ENCODE results near the gene TMSB4X. TPM values are rescaled to one million over a fixed set of nuclear protein-coding genes. Genes with fewer than 3 reads are reported as not detected.
"Not testable (repeated sequence)": the region's sequence is repeated elsewhere in the genome, so short reads cannot be mapped to it uniquely, and the experiment has no call there.

Gene TMSB4X
- total and polyA plus RNA-seq, 2 donors: 4,487 to 4,785 TPM

DNA sequence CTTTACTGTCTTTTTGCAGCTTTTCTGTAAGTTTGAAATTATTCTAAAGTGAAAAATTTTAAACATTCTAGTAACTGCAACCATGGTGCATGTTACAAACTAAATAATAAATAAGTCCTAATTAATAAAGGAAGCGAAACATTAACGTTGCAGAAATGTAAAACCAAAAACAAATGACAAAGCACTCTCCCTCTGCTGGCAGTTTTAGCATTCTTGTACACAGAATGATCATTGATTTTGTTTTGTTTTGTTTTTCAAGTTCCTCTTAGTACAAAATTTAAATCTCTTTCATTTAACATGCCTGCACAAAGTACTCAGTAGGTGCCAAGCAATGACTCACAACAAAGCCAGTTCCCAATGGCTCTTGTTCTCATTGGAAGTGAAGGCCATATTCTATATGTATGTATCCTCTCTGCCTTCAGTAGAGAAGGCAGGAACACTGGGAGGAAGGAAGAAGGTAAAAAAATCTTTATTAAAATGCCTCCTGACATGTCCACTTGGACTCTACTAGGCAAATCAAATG, 13.7 kb upstream of the TMSB4X start:
- DNase-seq (ENCODE audit: extremely low spot score): no peak
- no peaks in the 10 kb centered on the region for H3K36me3 ChIP-seq (ENCODE audit: insufficient read depth)
- 62% methylated on average over 2 of the region's 2 CpGs for WGBS
- H3K4me1 ChIP-seq (ENCODE audit: insufficient read depth): no peaks in the 10 kb centered on the region
- no peak overlapping the region for H3K27ac ChIP-seq (ENCODE audit: low read depth)
- H3K4me3 ChIP-seq (ENCODE audit: low read depth, low read length): no peak overlapping the region

- no peak overlapping the region for H3K27ac ChIP-seq (ENCODE audit: low read depth)
- H3K36me3 ChIP-seq (ENCODE audit: insufficient read depth): no peaks in the 10 kb centered on the region
- DNase-seq (ENCODE audit: extremely low spot score): no peak
- WGBS: 92% methylated on average over 4 of the region's 4 CpGs
- H3K4me1 ChIP-seq (ENCODE audit: insufficient read depth): no peaks in the 10 kb centered on the region
- no peak overlapping the region for H3K4me3 ChIP-seq (ENCODE audit: low read depth, low read length)
Observed at GRCh38 chrX:12962041-12962504, 12.8 kb upstream of the TMSB4X start.

DNA sequence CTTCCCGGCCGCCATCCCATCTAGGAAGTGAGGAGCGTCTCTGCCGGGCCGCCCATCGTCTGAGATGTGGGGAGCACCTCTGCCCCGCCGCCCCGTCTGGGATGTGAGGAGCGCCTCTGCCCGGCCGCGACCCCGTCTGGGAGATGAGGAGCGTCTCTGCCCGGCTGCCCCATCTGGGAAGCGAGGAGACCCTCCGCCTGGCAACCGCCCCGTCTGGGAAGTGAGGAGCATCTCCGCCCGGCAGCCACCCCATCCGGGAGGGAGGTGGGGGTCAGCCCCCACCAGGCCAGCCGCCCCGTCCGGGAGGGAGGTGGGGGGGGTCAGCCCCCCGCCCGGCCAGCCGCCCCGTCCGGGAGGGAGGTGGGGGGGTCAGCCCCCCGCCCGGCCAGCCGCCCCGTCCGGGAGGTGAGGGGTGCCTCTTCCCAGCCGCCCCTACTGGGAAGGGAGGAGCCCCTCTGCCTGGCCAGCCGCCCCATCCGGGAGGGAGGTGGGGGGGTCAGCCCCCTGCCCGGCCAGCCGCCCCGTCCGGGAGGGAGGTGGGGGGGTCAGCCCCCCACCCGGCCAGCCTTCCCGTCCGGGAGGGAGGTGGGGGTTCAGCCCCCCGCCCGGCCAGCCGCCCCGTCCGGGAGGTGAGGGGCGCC, 11.6 kb upstream of the TMSB4X start:
- H3K4me1 ChIP-seq (ENCODE audit: insufficient read depth); DNase-seq (ENCODE audit: extremely low spot score); H3K27ac ChIP-seq (ENCODE audit: low read depth); H3K4me3 ChIP-seq (ENCODE audit: low read depth, low read length); H3K36me3 ChIP-seq (ENCODE audit: insufficient read depth): not testable (repeated sequence)
- WGBS: 85% methylated on average over 18 of the region's 52 CpGs

- Histone ChIP-seq H3K27ac (ENCODE audit: low read depth) (no peak overlapping the region), H3K4me1 (ENCODE audit: insufficient read depth) (no peaks in the 10 kb centered on the region), H3K36me3 (ENCODE audit: insufficient read depth) (no peaks in the 10 kb centered on the region), H3K4me3 (ENCODE audit: low read depth, low read length) (no peak overlapping the region)
- 53% methylated on average over 6 of the region's 6 CpGs for WGBS
- DNase-seq (ENCODE audit: extremely low spot score): no peak
Observed at GRCh38 chrX:12965131-12965940, 9.6 kb upstream of the TMSB4X start.

DNA sequence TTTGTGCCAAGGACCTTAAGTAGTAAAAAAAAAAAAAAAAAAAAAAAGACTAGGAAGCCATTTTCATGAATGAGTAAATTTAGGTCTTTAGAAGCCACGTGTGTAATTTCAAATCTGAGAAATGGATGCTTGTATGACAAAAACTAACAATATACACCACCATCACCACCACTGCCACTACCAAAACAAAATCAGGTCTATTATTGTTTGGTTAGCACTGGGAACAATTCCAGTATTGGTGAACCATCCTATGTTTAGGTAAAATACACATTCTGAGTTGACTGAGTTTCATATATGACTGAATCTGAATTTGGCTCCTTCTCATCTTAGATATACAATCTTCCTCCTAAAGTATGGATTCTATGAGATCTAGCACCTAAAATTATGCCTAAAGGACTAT, 8.8 kb upstream of the TMSB4X start:
- WGBS: 93% methylated on average over 1 of the region's 1 CpG
- H3K36me3 ChIP-seq (ENCODE audit: insufficient read depth): no peaks in the 10 kb centered on the region
- no peak overlapping the region for H3K27ac ChIP-seq (ENCODE audit: low read depth)
- no peak for DNase-seq (ENCODE audit: extremely low spot score)
- no peaks in the 10 kb centered on the region for H3K4me1 ChIP-seq (ENCODE audit: insufficient read depth)
- no peak overlapping the region for H3K4me3 ChIP-seq (ENCODE audit: low read depth, low read length)

DNA sequence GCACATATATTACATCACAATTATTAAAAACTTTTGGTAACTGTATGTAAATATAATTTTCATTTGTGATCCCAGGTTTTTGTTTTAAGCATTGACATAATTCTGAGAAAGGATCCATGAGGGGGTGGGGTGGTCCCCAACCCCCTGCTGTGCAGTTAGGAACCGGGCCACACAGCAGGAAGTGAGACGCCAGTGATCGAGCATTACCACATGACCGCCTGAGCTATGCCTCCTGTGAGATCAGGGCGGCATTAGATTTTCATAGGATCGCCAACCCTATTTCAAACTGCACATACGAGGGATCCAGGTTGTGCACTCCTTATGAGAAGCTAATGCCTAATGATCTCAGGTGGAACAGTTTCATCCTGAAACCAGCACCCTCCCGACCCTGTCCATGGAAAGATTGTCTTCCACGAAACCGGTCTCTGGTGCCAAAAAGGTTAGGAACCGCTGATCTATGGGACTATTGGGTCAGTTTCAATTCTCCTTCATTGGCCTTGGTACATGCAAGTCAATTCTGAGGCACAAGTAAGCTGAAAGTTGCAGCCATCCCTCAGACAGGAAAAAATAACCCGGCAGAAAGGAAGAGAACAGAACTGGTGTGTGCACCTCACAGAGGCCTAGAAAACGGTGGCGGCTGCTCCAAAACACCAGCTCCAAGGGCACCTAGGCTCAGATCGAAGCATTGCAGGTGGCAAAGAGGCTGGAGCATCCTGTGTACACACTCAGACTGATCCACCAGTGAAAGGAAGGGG, 7.0 kb upstream of the TMSB4X start:
- H3K4me1 ChIP-seq (ENCODE audit: insufficient read depth): no peaks in the 10 kb centered on the region
- WGBS: 76% methylated on average over 15 of the region's 15 CpGs
- no peaks in the 10 kb centered on the region for H3K36me3 ChIP-seq (ENCODE audit: insufficient read depth)
- H3K27ac ChIP-seq (ENCODE audit: low read depth): no peak overlapping the region
- no peak for DNase-seq (ENCODE audit: extremely low spot score)
- H3K4me3 ChIP-seq (ENCODE audit: low read depth, low read length): no peak overlapping the region

GRCh38 chrX:12970691-12971202, 4.2 kb upstream of the TMSB4X start:
- Histone ChIP-seq H3K36me3 (ENCODE audit: insufficient read depth) (no peaks in the 10 kb centered on the region), H3K27ac (ENCODE audit: low read depth) (peak overlapping the region; percentile 73), H3K4me1 (ENCODE audit: insufficient read depth) (no peaks in the 10 kb centered on the region), H3K4me3 (ENCODE audit: low read depth, low read length) (no peak overlapping the region)
- DNase-seq (ENCODE audit: extremely low spot score): no peak
- 15% methylated on average over 11 of the region's 11 CpGs for WGBS

- Histone ChIP-seq H3K4me3 (ENCODE audit: low read depth, low read length) (no peak overlapping the region), H3K27ac (ENCODE audit: low read depth) (peak overlapping the region; percentile 73), H3K36me3 (ENCODE audit: insufficient read depth) (no peaks in the 10 kb centered on the region), H3K4me1 (ENCODE audit: insufficient read depth) (no peaks in the 10 kb centered on the region)
- WGBS: 77% methylated on average over 12 of the region's 12 CpGs
- DNase-seq (ENCODE audit: extremely low spot score): no peak
Observed at GRCh38 chrX:12971282-12972003, 3.5 kb upstream of the TMSB4X start.

DNA sequence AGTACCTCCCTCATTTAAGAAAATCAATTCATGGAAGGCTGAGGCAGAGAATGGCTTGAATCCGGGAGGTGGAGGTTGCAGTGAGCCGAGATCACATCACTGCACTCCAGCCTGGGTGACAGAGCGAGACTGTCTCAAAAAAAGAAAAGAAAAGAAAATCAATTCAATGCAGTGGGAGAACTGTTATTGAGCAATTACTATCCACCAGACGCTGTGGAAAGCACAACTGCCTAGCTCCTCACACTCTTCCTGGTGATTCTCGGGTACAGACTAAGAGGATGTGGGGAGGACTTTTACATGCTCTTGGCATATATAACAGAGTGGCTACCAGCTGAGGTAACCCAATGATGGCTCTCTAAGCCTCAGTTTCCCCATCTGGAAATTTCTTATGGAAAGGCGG, 2.7 kb upstream of the TMSB4X start:
- no peaks in the 10 kb centered on the region for H3K4me1 ChIP-seq (ENCODE audit: insufficient read depth)
- no peak for DNase-seq (ENCODE audit: extremely low spot score)
- no peak overlapping the region for H3K27ac ChIP-seq (ENCODE audit: low read depth)
- no peak overlapping the region for H3K4me3 ChIP-seq (ENCODE audit: low read depth, low read length)
- WGBS: 87% methylated on average over 6 of the region's 6 CpGs
- no peaks in the 10 kb centered on the region for H3K36me3 ChIP-seq (ENCODE audit: insufficient read depth)

DNA sequence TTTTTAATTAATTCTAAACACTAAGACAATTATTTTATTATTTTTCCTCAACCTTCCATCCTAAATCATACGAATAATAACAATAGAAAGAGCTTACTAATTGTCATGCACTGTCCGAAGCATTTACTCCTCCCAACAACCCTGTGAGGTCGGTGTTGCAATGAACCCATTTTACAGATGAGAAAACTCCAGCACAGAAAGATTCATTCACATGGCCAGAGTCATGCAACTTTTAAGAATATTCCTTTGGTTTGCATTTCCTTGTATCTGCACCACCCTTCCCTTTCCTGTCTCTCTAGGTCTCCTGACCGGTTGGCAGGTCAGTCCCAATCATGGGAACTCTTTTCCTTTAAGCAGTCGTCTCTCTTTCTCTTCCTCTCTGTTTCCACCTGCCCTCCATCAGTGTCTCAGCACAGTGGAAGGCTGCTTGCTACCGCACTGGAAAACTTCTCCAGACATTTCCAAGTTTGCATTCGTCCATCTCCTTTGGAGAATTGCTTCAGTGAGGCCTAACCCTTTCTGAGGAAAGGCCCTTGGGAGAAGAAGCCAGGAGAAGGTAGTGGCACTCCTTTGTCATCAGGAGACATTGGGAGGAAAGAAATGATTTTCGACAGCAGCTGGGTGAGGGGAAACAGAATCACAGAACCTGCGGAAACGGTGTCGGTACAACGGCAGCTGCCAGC, 1.9 kb upstream of the TMSB4X start:
- Histone ChIP-seq H3K4me3 (ENCODE audit: low read depth, low read length) (peak overlapping the region; percentile 25), H3K4me1 (ENCODE audit: insufficient read depth) (no peaks in the 10 kb centered on the region), H3K36me3 (ENCODE audit: insufficient read depth) (no peaks in the 10 kb centered on the region), H3K27ac (ENCODE audit: low read depth) (peak overlapping the region; percentile 59)
- 75% methylated on average over 12 of the region's 12 CpGs for WGBS
- no peak for DNase-seq (ENCODE audit: extremely low spot score)

DNA sequence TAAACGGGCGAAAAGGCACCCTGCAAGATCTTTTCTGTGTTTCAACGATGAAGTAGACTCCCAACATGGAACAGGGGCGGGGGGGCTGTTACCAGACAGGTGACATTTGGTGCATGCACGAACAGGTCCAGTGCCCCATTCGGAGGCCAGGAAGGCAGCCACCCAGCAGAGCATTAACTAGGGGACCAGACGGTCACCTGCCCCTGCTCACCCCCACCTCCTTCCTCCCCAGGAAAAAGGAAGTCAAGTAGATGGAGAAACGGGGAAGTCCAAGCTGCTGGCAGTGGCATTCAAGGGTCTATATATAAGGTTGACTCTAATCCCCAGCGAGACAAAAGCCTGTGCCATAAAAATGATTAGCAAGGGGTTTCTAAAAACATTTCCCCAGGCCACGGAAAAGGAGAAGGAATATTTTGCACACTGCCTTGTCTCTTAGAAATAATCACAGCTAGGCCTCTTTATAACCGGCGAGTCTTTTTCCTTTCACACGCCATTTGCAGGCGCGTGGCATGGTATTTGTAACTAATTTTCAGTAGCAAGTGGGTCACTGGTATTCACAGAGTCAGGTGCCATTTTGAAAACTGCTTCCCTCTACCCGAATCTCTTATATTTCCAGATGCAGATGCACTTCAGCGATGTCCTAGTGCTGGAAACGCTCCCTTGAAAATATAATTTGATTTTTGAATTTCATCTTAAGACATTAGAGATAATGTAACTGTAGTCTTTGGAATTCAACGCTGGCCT, 1.2 kb upstream of the TMSB4X start:
- Histone ChIP-seq H3K4me3 (ENCODE audit: low read depth, low read length) (peak overlapping the region; percentile 92), H3K27ac (ENCODE audit: low read depth) (peak overlapping the region; percentile 59), H3K36me3 (ENCODE audit: insufficient read depth) (no peaks in the 10 kb centered on the region), H3K4me1 (ENCODE audit: insufficient read depth) (no peaks in the 10 kb centered on the region)
- DNase-seq (ENCODE audit: extremely low spot score): no peak
- WGBS: 61% methylated on average over 19 of the region's 19 CpGs

DNA sequence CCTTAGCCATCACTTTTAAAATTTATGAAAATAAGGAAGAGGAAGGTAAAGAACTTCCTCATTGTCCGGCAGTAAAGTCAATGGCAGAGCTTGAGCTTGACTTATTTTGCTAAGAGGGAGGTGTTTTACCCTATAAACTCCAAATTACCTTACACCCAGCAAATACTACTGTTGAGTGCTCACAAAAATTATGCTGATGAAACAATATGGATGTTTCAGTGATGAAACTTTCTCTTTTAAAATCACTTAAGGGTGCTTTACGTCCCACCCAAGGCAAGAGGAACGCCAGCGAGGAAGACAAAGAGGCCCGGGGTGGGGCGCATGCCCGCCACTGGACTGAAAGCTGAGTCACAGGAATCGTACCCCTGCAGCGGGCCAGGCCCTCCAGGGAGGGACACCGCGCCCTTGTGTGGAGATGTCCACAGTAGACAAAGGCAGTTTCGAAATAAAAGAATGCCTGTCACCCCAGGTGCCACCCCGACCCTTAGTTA, 560 bp upstream of the TMSB4X start:
- Histone ChIP-seq H3K27ac (ENCODE audit: low read depth) (peak overlapping the region; percentile 91), H3K4me1 (ENCODE audit: insufficient read depth) (no peaks in the 10 kb centered on the region), H3K36me3 (ENCODE audit: insufficient read depth) (no peaks in the 10 kb centered on the region), H3K4me3 (ENCODE audit: low read depth, low read length) (peak overlapping the region; percentile 92)
- WGBS: 2% methylated on average over 13 of the region's 13 CpGs
- DNase-seq (ENCODE audit: extremely low spot score): no peak
